ENCODE results near the gene NFE2L3.

NFE2L3 gene

GRCh38 chr7:26198133-26198780, 46.3 kb downstream of the NFE2L3 start:
- DNase-seq (ENCODE audit: low spot score) = peak; percentile 40
- FAIRE-seq = peak; percentile 80

GRCh38 chr7:26198781-26199169, 46.8 kb downstream of the NFE2L3 start:
- no peak for FAIRE-seq
- no peak for DNase-seq (ENCODE audit: low spot score)

- FAIRE-seq (no peak), DNase-seq (ENCODE audit: low spot score) (no peak)
Observed at GRCh38 chr7:26199301-26200037, 47.5 kb downstream of the NFE2L3 start.

- DNase-seq (ENCODE audit: low spot score) (peak; percentile 31), FAIRE-seq (no peak)
Observed at GRCh38 chr7:26200038-26200443, 48.0 kb downstream of the NFE2L3 start.

- DNase-seq (ENCODE audit: low spot score) (peak; percentile 98), FAIRE-seq (peak; percentile 94)
Observed at GRCh38 chr7:26200444-26201246, 48.6 kb downstream of the NFE2L3 start, which contains the start of gene HNRNPA2B1. HNRNPA2B1 (minus strand) TSS chr7:26200746; CDS start chr7:26200577, 169 bp downstream.

GRCh38 chr7:26201247-26202018, 49.4 kb downstream of the NFE2L3 start, which contains the start of gene CBX3:
CBX3 (plus strand) TSS chr7:26201745; CDS start chr7:26202999, 1,254 bp downstream.
- no peak for FAIRE-seq
- DNase-seq (ENCODE audit: low spot score) = peak; percentile 91

- DNase-seq (ENCODE audit: low spot score) (peak; percentile 36), FAIRE-seq (no peak)
Observed at GRCh38 chr7:26202019-26202990, 50.3 kb downstream of the NFE2L3 start.

GRCh38 chr7:26203016-26203415, 51.0 kb downstream of the NFE2L3 start:
- no peak for DNase-seq (ENCODE audit: low spot score)
- FAIRE-seq = no peak

- no peak for FAIRE-seq
Observed at GRCh38 chr7:26208040-26208439, 56.0 kb downstream of the NFE2L3 start.

GRCh38 chr7:26212921-26213718, 61.1 kb downstream of the NFE2L3 start:
- FAIRE-seq = peak; percentile 10
- DNase-seq (ENCODE audit: low spot score) = no peak

More at GRCh38 chr7:26208040-26208439, 56.0 kb downstream of the NFE2L3 start:
- DNase-seq (ENCODE audit: low spot score) = no peak

- no peak for FAIRE-seq
- no peak for DNase-seq (ENCODE audit: low spot score)
Observed at GRCh38 chr7:26213807-26214515, 62.0 kb downstream of the NFE2L3 start.

GRCh38 chr7:26216049-26216448, 64.1 kb downstream of the NFE2L3 start:
- no peak for DNase-seq (ENCODE audit: low spot score)
- FAIRE-seq = no peak

- DNase-seq (ENCODE audit: low spot score) (no peak), FAIRE-seq (no peak)
Observed at GRCh38 chr7:26224359-26224758, 72.4 kb downstream of the NFE2L3 start.

GRCh38 chr7:26227987-26228386, 76.0 kb downstream of the NFE2L3 start:
- DNase-seq (ENCODE audit: low spot score) (no peak), FAIRE-seq (no peak)

GRCh38 chr7:26233902-26234511, 82.0 kb downstream of the NFE2L3 start:
- DNase-seq (ENCODE audit: low spot score) (no peak), FAIRE-seq (no peak)

Measured in RCC 7860 (cell line).